Measurements from ENCODE around the gene MGP.

The MGP gene

DNA sequence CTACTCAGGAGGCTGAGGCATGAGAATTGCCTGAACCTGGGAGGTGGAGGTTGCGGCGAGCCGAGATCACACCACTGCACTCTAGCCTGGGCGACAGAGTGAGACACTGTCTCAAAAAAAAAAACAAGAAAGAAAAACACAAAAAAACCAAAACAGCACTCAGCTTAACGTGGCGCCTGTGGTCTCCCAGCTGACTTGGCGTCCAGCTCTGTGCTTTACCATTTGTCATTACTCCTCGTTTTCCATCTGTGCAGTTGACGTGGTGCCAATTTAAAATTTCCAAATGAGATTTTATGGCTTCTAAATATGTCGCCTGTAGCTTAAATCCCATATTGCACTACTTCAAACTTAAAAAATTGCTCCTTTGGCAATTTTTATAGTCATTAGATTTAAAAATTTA lies 2.0 kb downstream of the MGP start:
- TF ChIP-seq, protein P1, sequence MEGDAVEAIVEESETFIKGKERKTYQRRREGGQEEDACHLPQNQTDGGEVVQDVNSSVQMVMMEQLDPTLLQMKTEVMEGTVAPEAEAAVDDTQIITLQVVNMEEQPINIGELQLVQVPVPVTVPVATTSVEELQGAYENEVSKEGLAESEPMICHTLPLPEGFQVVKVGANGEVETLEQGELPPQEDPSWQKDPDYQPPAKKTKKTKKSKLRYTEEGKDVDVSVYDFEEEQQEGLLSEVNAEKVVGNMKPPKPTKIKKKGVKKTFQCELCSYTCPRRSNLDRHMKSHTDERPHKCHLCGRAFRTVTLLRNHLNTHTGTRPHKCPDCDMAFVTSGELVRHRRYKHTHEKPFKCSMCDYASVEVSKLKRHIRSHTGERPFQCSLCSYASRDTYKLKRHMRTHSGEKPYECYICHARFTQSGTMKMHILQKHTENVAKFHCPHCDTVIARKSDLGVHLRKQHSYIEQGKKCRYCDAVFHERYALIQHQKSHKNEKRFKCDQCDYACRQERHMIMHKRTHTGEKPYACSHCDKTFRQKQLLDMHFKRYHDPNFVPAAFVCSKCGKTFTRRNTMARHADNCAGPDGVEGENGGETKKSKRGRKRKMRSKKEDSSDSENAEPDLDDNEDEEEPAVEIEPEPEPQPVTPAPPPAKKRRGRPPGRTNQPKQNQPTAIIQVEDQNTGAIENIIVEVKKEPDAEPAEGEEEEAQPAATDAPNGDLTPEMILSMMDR (IDR thresholded peaks at IDR 0.05; ENCODE audit: control insufficient read depth, extremely low read depth, insufficient read depth) = no peak
- DNase-seq (ENCODE audit: low read depth) = no peak
- no peak overlapping the region for H3K4me3 ChIP-seq (ENCODE audit: low read depth, low read length)

DNA sequence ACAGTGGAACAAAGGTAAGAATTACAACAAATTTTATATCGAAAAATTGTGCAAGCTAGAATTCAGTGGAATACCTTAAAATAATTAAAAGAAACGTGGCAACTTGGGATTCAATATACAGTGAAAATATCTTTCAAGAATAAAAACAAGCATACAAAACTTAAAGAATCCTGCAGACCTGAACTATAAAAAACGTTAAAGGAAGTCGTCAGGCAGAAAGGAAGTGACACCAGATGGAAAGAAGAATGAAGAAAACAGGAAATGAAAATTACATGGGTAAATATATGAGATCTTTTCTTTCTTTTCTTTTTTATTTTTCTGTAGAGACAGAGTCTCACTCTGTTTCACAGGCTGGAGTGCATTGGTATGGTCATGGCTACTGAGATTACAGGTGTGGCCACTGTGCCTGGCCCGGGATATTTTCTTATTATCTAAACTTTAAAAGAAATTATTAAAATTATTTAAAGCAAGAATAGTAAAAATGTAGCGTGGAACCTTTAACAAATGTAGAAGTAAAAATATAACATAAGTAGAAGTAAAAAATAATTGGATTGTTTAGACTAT lies 4.7 kb downstream of the MGP start:
- H3K4me3 ChIP-seq (ENCODE audit: low read depth, low read length) = no peak overlapping the region
- TF ChIP-seq, protein P1 (IDR thresholded peaks at IDR 0.05; ENCODE audit: control insufficient read depth, extremely low read depth, insufficient read depth) = no peak
- DNase-seq (ENCODE audit: low read depth) = no peak

DNA sequence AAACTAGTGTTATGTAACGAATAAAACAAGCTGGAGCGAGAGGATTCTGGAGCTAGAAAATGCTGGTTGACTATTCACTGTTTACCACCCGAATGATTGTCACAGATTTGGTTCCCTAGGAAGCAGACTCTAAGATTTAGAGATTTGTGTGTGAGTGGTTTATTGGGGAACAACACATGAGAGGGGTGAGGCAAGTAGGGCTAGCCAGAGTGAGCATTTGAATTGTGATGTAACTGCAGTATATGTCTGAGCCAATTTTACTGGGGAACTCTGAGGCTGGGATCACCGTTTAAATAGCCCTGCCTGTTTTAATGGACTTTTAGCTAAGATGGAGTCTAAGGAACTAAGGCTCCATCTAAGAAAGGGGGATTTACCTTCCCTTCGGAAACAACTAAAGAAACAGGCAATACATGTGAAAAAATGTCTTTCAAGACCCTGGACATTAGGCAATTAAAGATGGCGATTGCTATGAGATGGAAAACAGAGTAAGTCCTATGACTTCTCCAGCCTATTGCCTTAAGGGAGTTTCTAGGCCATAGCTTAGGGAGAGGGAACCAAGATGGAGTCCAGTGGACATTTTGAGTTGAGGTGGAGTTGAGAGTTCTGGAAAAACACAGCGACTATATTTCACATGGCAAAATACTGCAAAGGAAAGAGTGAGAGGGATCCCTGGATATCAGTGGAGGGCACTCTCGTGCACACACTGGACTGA lies 6.3 kb downstream of the MGP start:
- no peak for DNase-seq (ENCODE audit: low read depth)
- TF ChIP-seq, protein P1 (IDR thresholded peaks at IDR 0.05; ENCODE audit: control insufficient read depth, extremely low read depth, insufficient read depth) = no peak
- H3K4me3 ChIP-seq (ENCODE audit: low read depth, low read length) = no peak overlapping the region

GRCh38 chr12:14878488-14878887 lies 7.2 kb downstream of the MGP start:
- no peak for DNase-seq (ENCODE audit: low read depth)
- TF ChIP-seq, protein P1 (IDR thresholded peaks at IDR 0.05; ENCODE audit: control insufficient read depth, extremely low read depth, insufficient read depth) = no peak
- no peak overlapping the region for H3K4me3 ChIP-seq (ENCODE audit: low read depth, low read length)

GRCh38 chr12:14876833-14877232 lies 8.8 kb downstream of the MGP start:
- DNase-seq (ENCODE audit: low read depth) = no peak
- TF ChIP-seq, protein P1 (IDR thresholded peaks at IDR 0.05; ENCODE audit: control insufficient read depth, extremely low read depth, insufficient read depth) = no peak
- H3K4me3 ChIP-seq (ENCODE audit: low read depth, low read length) = no peak overlapping the region

- TF ChIP-seq, protein P1 (IDR thresholded peaks at IDR 0.05; ENCODE audit: control insufficient read depth, extremely low read depth, insufficient read depth) = no peak
- no peak for DNase-seq (ENCODE audit: low read depth)
- H3K4me3 ChIP-seq (ENCODE audit: low read depth, low read length) = no peak overlapping the region
These were observed 10.8 kb downstream of the MGP start for GRCh38 chr12:14874882-14875281.

Measured in LNCaP clone FGC (cell line).